Measurements from ENCODE around the gene NKD2. TPM values are rescaled to one million over a fixed set of nuclear protein-coding genes. Genes with fewer than 3 reads are reported as not detected.

NKD2 gene
- total RNA-seq, 1 donor from 2014 or later = 28.3 TPM

DNA sequence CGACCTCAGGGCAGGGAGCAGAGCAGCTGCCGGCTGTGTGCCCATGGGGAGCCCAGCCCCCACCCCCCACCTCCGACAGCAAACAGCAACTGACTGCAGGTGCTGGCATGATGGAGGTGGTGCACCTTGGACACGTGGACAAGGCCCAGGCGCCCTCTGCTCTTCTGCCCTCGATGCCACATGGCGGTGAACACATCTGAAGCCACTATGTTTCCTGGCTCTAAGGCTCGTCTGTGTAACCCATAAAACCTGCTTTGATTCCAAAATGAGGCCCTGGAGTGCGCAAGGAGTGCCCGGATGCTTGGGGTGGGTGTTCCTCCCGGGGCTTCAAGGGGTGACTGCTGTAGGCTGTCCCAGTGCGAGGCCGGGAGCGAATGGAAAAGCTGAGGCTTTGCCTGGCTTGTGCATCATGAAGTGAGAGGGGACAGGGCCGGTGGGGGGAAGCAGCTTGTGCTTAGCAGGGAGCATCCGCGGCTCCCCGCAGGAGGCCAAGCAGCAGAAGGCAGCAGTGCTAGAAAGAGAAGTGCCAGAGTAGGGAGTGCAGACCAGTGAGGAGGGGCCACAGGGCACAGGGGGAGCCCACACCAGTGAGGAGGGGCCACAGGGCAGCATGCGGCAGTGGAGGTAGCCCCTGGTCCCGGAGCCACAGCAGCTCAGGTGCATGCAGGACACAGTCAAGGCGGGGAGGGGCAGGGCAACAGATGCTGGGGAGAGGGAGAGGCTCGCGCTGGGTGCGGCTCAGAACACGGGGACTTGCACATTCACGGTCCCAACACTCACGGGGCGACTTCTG is 30.0 kb downstream of the NKD2 start:
- TF ChIP-seq, protein P1, sequence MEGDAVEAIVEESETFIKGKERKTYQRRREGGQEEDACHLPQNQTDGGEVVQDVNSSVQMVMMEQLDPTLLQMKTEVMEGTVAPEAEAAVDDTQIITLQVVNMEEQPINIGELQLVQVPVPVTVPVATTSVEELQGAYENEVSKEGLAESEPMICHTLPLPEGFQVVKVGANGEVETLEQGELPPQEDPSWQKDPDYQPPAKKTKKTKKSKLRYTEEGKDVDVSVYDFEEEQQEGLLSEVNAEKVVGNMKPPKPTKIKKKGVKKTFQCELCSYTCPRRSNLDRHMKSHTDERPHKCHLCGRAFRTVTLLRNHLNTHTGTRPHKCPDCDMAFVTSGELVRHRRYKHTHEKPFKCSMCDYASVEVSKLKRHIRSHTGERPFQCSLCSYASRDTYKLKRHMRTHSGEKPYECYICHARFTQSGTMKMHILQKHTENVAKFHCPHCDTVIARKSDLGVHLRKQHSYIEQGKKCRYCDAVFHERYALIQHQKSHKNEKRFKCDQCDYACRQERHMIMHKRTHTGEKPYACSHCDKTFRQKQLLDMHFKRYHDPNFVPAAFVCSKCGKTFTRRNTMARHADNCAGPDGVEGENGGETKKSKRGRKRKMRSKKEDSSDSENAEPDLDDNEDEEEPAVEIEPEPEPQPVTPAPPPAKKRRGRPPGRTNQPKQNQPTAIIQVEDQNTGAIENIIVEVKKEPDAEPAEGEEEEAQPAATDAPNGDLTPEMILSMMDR (IDR thresholded peaks at IDR 0.05; ENCODE audit: unreplicated experiment) = no peak
- Mint-ChIP-seq H3K27me3 (no peaks in the 10 kb centered on the region), H3K36me3 (ENCODE audit: insufficient read depth) (peaks cover 26% of the 10 kb centered on the region), H3K4me3 (ENCODE audit: low read depth) (no peak overlapping the region), H3K9me3 (ENCODE audit: low read depth) (peaks cover 36% of the 10 kb centered on the region), H3K4me1 (ENCODE audit: low read depth) (no peaks in the 10 kb centered on the region), H3K27ac (no peak overlapping the region)
- no peak for DNase-seq (ENCODE audit: low spot score, unreplicated experiment)

DNA sequence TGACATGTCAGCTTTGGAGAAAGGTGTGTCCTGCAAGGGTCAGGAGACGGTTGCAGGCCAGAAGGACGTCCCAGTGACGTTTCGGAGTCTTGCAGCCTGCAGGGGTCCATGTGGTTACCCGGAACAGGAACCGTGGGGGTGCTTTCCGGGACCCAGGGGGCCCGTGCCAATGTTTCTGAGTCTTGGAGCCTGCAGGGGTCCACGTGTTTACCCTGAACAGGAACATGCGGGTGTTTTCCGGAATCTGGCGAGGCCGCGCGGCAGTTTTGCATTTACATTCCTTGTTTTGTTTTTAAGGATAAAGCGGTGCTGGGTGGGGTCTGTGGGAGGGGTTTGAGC is 30.6 kb downstream of the NKD2 start:
- Mint-ChIP-seq H3K36me3 (ENCODE audit: insufficient read depth) (peaks cover 26% of the 10 kb centered on the region), H3K4me3 (ENCODE audit: low read depth) (no peak overlapping the region), H3K27ac (no peak overlapping the region), H3K27me3 (no peaks in the 10 kb centered on the region), H3K4me1 (ENCODE audit: low read depth) (no peaks in the 10 kb centered on the region), H3K9me3 (ENCODE audit: low read depth) (peaks cover 42% of the 10 kb centered on the region)
- TF ChIP-seq, protein P1 (IDR thresholded peaks at IDR 0.05; ENCODE audit: unreplicated experiment) = no peak
- DNase-seq (ENCODE audit: low spot score, unreplicated experiment) = no peak

DNA sequence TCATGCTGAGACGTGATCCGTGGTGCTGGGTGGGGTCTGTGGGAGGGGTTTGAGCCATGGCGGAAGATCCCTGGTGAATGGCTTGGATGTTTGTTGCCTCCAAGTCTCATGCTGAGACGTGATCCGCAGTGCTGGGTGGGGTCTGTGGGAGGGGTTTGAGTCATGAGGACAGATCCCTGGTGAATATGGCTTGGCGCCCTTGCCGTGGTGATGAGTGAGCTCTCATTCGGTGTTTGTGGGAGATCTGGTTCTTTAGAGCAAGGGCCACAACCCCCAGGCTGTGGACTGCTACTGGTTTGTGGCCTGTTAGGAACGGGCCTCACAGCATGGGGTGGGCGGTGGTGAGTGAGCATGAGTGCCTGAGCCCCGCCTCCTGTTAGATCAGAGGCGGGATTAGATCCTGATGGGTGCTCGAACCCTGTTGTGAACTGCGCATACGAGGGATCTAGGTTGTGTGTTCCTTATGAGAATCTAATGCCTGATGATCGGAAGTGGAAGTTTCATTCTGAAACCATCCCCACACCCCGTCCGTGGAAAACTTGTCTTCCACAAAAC is 31.2 kb downstream of the NKD2 start:
- Mint-ChIP-seq H3K27ac (no peak overlapping the region), H3K27me3 (no peaks in the 10 kb centered on the region), H3K4me1 (ENCODE audit: low read depth) (no peaks in the 10 kb centered on the region), H3K9me3 (ENCODE audit: low read depth) (peaks cover 48% of the 10 kb centered on the region), H3K36me3 (ENCODE audit: insufficient read depth) (peaks cover 26% of the 10 kb centered on the region), H3K4me3 (ENCODE audit: low read depth) (no peak overlapping the region)
- TF ChIP-seq, protein P1 (IDR thresholded peaks at IDR 0.05; ENCODE audit: unreplicated experiment) = no peak
- no peak for DNase-seq (ENCODE audit: low spot score, unreplicated experiment)

- no peak for DNase-seq (ENCODE audit: low spot score, unreplicated experiment)
- peaks cover 21% of the 10 kb centered on the region for H3K36me3 Mint-ChIP-seq (ENCODE audit: insufficient read depth)
- no peaks in the 10 kb centered on the region for H3K27me3 Mint-ChIP-seq
- no peak overlapping the region for H3K4me3 Mint-ChIP-seq (ENCODE audit: low read depth)
- TF ChIP-seq, protein P1 (IDR thresholded peaks at IDR 0.05; ENCODE audit: unreplicated experiment) = no peak
- no peak overlapping the region for H3K27ac Mint-ChIP-seq
- H3K4me1 Mint-ChIP-seq (ENCODE audit: low read depth) = no peaks in the 10 kb centered on the region
- H3K9me3 Mint-ChIP-seq (ENCODE audit: low read depth) = peaks cover 55% of the 10 kb centered on the region
These were observed 32.0 kb downstream of the NKD2 start for GRCh38 chr5:1040571-1040970.

GRCh38 chr5:1041225-1042143 is 32.9 kb downstream of the NKD2 start:
- H3K27ac Mint-ChIP-seq = no peak overlapping the region
- H3K27me3 Mint-ChIP-seq = no peaks in the 10 kb centered on the region
- H3K4me3 Mint-ChIP-seq (ENCODE audit: low read depth) = no peak overlapping the region
- H3K36me3 Mint-ChIP-seq (ENCODE audit: insufficient read depth) = peaks cover 21% of the 10 kb centered on the region
- peaks cover 65% of the 10 kb centered on the region for H3K9me3 Mint-ChIP-seq (ENCODE audit: low read depth)
- H3K4me1 Mint-ChIP-seq (ENCODE audit: low read depth) = no peaks in the 10 kb centered on the region
- no peak for DNase-seq (ENCODE audit: low spot score, unreplicated experiment)
- TF ChIP-seq, protein P1 (IDR thresholded peaks at IDR 0.05; ENCODE audit: unreplicated experiment) = no peak
